HEK293 (cell line): ENCODE results near the gene UBR1.
A peak's percentile ranks its signal among the peaks of the same experiment; 100 is the strongest.
"Not testable (repeated sequence)": the region's sequence is repeated elsewhere in the genome, so short reads cannot be mapped to it uniquely, and the experiment has no call there.

Experiments used
- CTCF ChIA-PET: fragments of 350-600 bp; formaldehyde crosslinking; extraction: SDS; loops from one replicate; lab custom pipeline; 2021; ENCODE audit warnings: antibody characterized with exemption; lab: Yijun Ruan, JAX
- POLR2A ChIA-PET: fragments of 300-600 bp; formaldehyde crosslinking; extraction: SDS; loops from one replicate; lab custom pipeline; 2020; ENCODE audit warnings: antibody characterized with exemption, inconsistent platforms; lab: Yijun Ruan, JAX
- H3K27ac ChIP-seq: fragments of 200-500 bp; sonication (Bioruptor generic); 2 replicates; pipeline ENCODE4 v1.5.1; 2014; ENCODE audit warnings: low read depth, low read length, control low read depth, inconsistent platforms; ENCODE audit errors: extremely low read depth
- H3K36me3 ChIP-seq, 2 experiments: fragments of 200-500 bp in 1 of 2; sonication (Bioruptor generic) in 1 of 2; 1 replicate in 1 of 2; 2 replicates in 1 of 2; pipeline ENCODE4 v1.5.1; 2014 to 2017; ENCODE audit warnings: inconsistent platforms in 2 of 2, low read length in 2 of 2; ENCODE audit not compliant: control insufficient read depth in 2 of 2, insufficient read depth in 1 of 2
- H3K4me1 ChIP-seq: fragments of 200-500 bp; sonication (Bioruptor generic); 2 replicates; pipeline ENCODE4 v1.5.1; 2014; ENCODE audit warnings: mild to moderate bottlenecking, low read length, inconsistent platforms; ENCODE audit not compliant: control insufficient read depth, insufficient read depth
- H3K4me3 ChIP-seq: 2 replicates; pipeline ENCODE4 v1.5.1; 2011; ENCODE audit warnings: low read depth, mild to moderate bottlenecking, control low read depth, low read length, moderate library complexity
- H3K9me3 ChIP-seq: fragments of 200-500 bp; sonication (Bioruptor generic); 2 replicates; pipeline ENCODE4 v1.5.1; 2014; ENCODE audit warnings: low read depth, low read length, inconsistent platforms; ENCODE audit not compliant: control insufficient read depth, insufficient read depth
- BCL11B ChIP-seq: fragments of 450-650 bp; formaldehyde crosslinking; IDR thresholded peaks from 2 replicates; pipeline ENCODE4 v1.5.1; 2016; ENCODE audit warnings: low read depth, missing biosample characterization, missing genetic modification characterization
- HOXA7 ChIP-seq: sonication (generic); formaldehyde crosslinking; IDR thresholded peaks from 2 replicates; pipeline ENCODE4 v1.8.1; 2022; ENCODE audit warnings: missing genetic modification reagents, borderline replicate concordance
- HOXD13 ChIP-seq: sonication (generic); formaldehyde crosslinking; IDR thresholded peaks from 2 replicates; pipeline ENCODE4 v1.8.0; 2022; ENCODE audit warnings: missing genetic modification reagents, borderline replicate concordance
- SETDB1 ChIP-seq: IDR thresholded peaks from one replicate; pipeline ENCODE4 v1.6.1; 2017; ENCODE audit warnings: mild to moderate bottlenecking, low read length, moderate library complexity, mixed read lengths; ENCODE audit not compliant: insufficient read length
- YY1 ChIP-seq: fragments of 450-650 bp; formaldehyde crosslinking; IDR thresholded peaks from 2 replicates; pipeline ENCODE4 v1.5.1; 2018; ENCODE audit warnings: missing biosample characterization, missing genetic modification characterization
- ZBTB7A ChIP-seq: fragments of 450-650 bp; formaldehyde crosslinking; IDR thresholded peaks from 2 replicates; pipeline ENCODE4 v1.5.1; 2016; ENCODE audit warnings: low read depth, missing biosample characterization, missing genetic modification characterization
- ZFHX2 ChIP-seq: fragments of 450-650 bp; formaldehyde crosslinking; conservative IDR thresholded peaks from 2 replicates; pipeline ENCODE4 v1.5.1; 2016; ENCODE audit warnings: missing biosample characterization, missing genetic modification characterization
- ZNF184 ChIP-seq: fragments of 450-650 bp; IDR thresholded peaks from 2 replicates; pipeline ENCODE4 v1.5.1; 2018; ENCODE audit warnings: missing biosample characterization, mild to moderate bottlenecking, missing genetic modification characterization
- ZNF221 ChIP-seq: fragments of 450-650 bp; formaldehyde crosslinking; IDR thresholded peaks from 2 replicates; pipeline ENCODE4 v1.5.1; 2017; ENCODE audit warnings: missing biosample characterization, missing genetic modification characterization, borderline replicate concordance
- ZNF24 ChIP-seq: fragments of 450-650 bp; formaldehyde crosslinking; IDR thresholded peaks from 2 replicates; pipeline ENCODE4 v1.5.1; 2016; ENCODE audit warnings: missing biosample characterization, missing genetic modification characterization
- ZNF433 ChIP-seq: fragments of 450-650 bp; formaldehyde crosslinking; IDR thresholded peaks from 2 replicates; pipeline ENCODE4 v1.5.1; 2016; ENCODE audit warnings: missing biosample characterization, missing genetic modification characterization, low read depth
- ZNF501 ChIP-seq: fragments of 450-650 bp; formaldehyde crosslinking; IDR thresholded peaks from 2 replicates; pipeline ENCODE4 v1.5.1; 2016; ENCODE audit warnings: missing biosample characterization, missing genetic modification characterization
- ZNF530 ChIP-seq: fragments of 450-650 bp; formaldehyde crosslinking; IDR thresholded peaks from 2 replicates; pipeline ENCODE4 v1.5.1; 2016; ENCODE audit warnings: low read depth, missing biosample characterization, missing genetic modification characterization
- ZNF558 ChIP-seq: fragments of 450-650 bp; formaldehyde crosslinking; IDR thresholded peaks from 2 replicates; pipeline ENCODE4 v1.5.1; 2016; ENCODE audit warnings: missing biosample characterization, missing genetic modification characterization
- ZNF624 ChIP-seq: fragments of 450-650 bp; formaldehyde crosslinking; IDR thresholded peaks from 2 replicates; pipeline ENCODE4 v1.5.1; 2017; ENCODE audit warnings: missing biosample characterization, missing genetic modification characterization
- ZNF629 ChIP-seq: fragments of 450-650 bp; formaldehyde crosslinking; IDR thresholded peaks from 2 replicates; pipeline ENCODE4 v1.5.1; 2017; ENCODE audit warnings: missing biosample characterization, missing genetic modification characterization
- ZNF791 ChIP-seq: fragments of 450-650 bp; formaldehyde crosslinking; IDR thresholded peaks from 2 replicates; pipeline ENCODE4 v1.5.1; 2016; ENCODE audit warnings: missing biosample characterization, missing genetic modification characterization
- TF ChIP-seq, protein P1 (sequence below): fragments of 450-650 bp; formaldehyde crosslinking; IDR thresholded peaks from 2 replicates; pipeline ENCODE4; 2016; ENCODE audit warnings: missing biosample characterization, missing genetic modification characterization
- TF ChIP-seq, protein P2 (sequence below): fragments of 450-650 bp; formaldehyde crosslinking; IDR thresholded peaks from 2 replicates; pipeline ENCODE4 v1.5.1; 2016; ENCODE audit warnings: missing biosample characterization, missing genetic modification characterization
- TF ChIP-seq, protein P3 (sequence below): fragments of 450-650 bp; formaldehyde crosslinking; IDR thresholded peaks from 2 replicates; pipeline ENCODE4 v1.5.1; 2016; ENCODE audit warnings: missing biosample characterization, missing genetic modification characterization
- TF ChIP-seq, protein P4 (sequence below): IDR thresholded peaks from 2 replicates; pipeline ENCODE4 v1.6.1; 2011; ENCODE audit warnings: mild to moderate bottlenecking, low read depth, low read length, borderline replicate concordance
- TF ChIP-seq, protein P5 (sequence below): sonication (generic); formaldehyde crosslinking; IDR thresholded peaks from 2 replicates; pipeline ENCODE4 v1.8.1; 2022; ENCODE audit warnings: mild to moderate bottlenecking, moderate library complexity, missing genetic modification reagents
- TF ChIP-seq, protein P6 (sequence below): fragments of 450-650 bp; formaldehyde crosslinking; IDR thresholded peaks from 2 replicates; pipeline ENCODE4 v1.5.1; 2016; ENCODE audit warnings: missing biosample characterization, missing genetic modification characterization

The UBR1 gene

DNA sequence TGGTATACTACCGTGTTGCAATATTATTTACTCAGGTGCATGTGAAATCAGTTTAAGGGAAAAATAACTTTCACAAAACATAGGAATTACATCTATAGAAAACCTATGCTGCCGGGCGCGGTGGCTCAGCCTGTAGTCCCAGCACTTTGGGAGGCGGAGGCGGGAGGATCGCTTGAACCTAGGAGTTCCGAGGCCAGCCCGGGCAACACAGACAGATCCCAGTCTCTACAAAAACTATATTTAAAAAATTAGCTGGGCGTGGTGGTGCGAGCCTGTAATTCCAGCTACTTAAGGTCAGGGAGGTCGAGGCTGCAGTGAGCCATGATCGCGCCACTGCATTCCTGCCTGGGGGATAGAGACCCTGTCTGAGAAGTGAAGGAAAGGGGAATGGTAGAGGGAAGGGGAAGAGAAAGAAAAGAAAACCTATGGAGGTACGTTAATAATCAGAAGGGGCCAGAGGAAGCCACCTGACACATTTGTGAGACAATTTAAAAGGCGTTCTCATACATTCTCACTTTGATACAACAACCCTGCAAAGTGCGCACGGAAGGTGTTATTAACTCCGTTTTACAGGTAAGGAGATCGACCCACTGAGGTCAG, 27.1 kb upstream of the UBR1 start (continued):
- TF ChIP-seq ZNF624 (tag by site-specific recombination) = no peak

DNA sequence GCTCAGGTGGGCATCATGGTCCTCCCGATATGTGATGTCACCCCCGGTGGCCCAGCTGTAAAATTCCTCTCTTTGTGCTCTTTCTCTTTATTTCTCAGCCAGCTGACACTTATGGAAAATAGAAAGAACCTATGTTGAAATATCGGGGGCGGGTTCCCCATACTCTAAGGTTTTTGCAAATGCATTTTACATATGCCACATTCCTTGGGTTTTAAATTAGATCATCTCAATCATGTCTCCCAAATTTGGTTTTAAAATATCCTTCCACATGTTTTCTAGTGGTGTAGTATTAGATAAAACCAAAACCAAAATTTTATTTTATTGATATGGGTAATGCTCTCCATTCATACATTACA, 23.1 kb upstream of the UBR1 start:
- TF ChIP-seq HOXA7 (CRISPR knock-in tag) = no peak
- no peak for TF ChIP-seq ZNF629 (tag by site-specific recombination)
- TF ChIP-seq ZNF184 (tag by site-specific recombination) = no peak
- TF ChIP-seq, protein P1, sequence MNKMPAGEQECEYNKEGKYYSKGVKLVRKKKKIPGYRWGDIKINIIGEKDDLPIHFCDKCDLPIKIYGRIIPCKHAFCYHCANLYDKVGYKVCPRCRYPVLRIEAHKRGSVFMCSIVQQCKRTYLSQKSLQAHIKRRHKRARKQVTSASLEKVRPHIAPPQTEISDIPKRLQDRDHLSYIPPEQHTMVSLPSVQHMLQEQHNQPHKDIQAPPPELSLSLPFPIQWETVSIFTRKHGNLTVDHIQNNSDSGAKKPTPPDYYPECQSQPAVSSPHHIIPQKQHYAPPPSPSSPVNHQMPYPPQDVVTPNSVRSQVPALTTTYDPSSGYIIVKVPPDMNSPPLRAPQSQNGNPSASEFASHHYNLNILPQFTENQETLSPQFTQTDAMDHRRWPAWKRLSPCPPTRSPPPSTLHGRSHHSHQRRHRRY (tag by site-specific recombination) = no peak
- TF ChIP-seq YY1 (tag by site-specific recombination) = no peak
- TF ChIP-seq ZNF501 (tag by site-specific recombination) = no peak
- no peak for TF ChIP-seq ZBTB7A (tag by site-specific recombination)
- TF ChIP-seq, protein P2, sequence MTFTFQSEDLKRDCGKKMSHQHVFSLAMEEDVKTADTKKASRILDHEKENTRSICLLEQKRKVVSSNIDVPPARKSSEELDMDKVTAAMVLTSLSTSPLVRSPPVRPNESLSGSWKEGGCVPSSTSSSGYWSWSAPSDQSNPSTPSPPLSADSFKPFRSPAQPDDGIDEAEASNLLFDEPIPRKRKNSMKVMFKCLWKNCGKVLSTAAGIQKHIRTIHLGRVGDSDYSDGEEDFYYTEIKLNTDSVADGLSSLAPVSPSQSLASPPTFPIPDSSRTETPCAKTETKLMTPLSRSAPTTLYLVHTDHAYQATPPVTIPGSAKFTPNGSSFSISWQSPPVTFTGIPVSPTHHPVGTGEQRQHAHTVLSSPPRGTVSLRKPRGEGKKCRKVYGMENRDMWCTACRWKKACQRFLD (tag by site-specific recombination) = no peak
- no peak for TF ChIP-seq ZNF433 (tag by site-specific recombination)
- TF ChIP-seq ZNF791 (tag by site-specific recombination) = no peak
- TF ChIP-seq HOXD13 (CRISPR knock-in tag) = no peak
- TF ChIP-seq, protein P3, sequence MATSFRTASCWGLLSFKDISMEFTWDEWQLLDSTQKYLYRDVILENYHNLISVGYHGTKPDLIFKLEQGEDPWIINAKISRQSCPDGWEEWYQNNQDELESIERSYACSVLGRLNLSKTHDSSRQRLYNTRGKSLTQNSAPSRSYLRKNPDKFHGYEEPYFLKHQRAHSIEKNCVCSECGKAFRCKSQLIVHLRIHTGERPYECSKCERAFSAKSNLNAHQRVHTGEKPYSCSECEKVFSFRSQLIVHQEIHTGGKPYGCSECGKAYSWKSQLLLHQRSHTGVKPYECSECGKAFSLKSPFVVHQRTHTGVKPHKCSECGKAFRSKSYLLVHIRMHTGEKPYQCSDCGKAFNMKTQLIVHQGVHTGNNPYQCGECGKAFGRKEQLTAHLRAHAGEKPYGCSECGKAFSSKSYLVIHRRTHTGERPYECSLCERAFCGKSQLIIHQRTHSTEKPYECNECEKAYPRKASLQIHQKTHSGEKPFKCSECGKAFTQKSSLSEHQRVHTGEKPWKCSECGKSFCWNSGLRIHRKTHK (tag by site-specific recombination) = no peak
- TF ChIP-seq ZNF558 (tag by site-specific recombination) = no peak
- Histone ChIP-seq H3K9me3 (no peaks in the 10 kb centered on the region), H3K36me3 (no peaks in the 10 kb centered on the region), H3K27ac (no peak overlapping the region), H3K4me1 (no peaks in the 10 kb centered on the region), H3K4me3 (no peak overlapping the region)
- ChIA-PET POLR2A (no interaction called here), CTCF (no interaction called here)

DNA sequence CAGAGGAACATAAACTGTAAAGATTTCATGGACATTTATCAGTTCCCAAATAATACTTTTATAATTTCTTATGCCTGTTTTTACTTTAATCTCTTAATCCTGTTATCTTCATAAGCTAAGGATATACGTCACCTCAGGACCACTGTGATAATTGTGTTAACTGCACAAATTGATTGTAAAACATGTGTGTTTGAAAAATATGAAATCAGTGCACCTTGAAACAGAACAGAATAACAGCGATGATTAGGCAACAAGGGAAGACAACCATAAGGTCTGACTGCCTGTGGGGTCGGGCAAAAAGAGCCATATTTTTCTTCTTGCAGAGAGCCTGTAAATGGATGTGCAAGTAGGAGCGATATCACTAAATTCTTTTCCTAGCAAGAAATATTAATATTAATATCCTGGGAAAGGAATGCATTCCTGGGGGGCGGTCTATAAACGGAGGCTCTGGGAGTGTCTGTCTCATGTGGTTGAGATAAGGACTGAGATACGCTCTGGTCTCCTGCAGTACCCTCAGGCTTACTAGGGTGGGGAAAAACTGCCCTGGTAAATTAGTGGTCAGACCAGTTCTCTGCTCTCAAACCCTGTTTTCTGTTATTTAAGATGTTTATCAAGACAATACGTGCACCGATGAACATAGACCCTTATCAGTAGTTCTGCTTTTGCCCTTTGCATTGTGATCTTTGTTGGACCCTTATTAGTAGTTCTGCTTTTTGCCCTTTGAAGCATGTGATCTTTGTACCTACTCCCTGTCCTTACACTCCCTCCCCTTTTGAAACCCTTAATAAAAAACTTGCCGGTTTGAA, 22.5 kb upstream of the UBR1 start:
- CTCF ChIA-PET, POLR2A ChIA-PET, H3K27ac ChIP-seq, H3K4me1 ChIP-seq, H3K36me3 ChIP-seq, H3K4me3 ChIP-seq, H3K9me3 ChIP-seq: not testable (repeated sequence)
- TF ChIP-seq SETDB1 = peak; percentile 69

DNA sequence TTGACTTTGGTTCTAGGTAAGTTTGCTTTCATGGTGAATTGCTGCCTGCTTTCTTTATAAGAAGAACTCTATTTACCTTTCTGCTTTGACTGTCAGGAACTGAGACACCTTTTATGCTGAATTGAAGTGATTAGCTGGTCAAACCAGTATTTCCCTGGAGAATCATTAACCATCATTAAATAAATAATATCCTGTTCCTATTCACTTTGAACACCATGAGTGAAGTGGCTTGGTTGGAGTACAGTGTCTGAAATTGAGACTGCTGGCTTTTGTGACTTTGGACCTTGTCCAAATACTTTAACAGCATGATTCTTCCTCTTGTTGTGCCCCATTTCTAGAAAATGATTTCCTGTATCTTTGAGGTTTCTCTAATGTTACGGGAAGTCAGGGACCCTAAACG, 21.9 kb upstream of the UBR1 start:
- no peaks in the 10 kb centered on the region for H3K9me3 ChIP-seq
- ChIA-PET CTCF (no interaction called here), POLR2A (no interaction called here)
- no peak overlapping the region for H3K4me3 ChIP-seq
- H3K27ac ChIP-seq = no peak overlapping the region
- H3K4me1 ChIP-seq = no peaks in the 10 kb centered on the region
- no peaks in the 10 kb centered on the region for H3K36me3 ChIP-seq
- no peak for TF ChIP-seq ZFHX2 (tag by site-specific recombination)
- TF ChIP-seq ZNF24 (tag by site-specific recombination) = no peak
- TF ChIP-seq, protein P4, sequence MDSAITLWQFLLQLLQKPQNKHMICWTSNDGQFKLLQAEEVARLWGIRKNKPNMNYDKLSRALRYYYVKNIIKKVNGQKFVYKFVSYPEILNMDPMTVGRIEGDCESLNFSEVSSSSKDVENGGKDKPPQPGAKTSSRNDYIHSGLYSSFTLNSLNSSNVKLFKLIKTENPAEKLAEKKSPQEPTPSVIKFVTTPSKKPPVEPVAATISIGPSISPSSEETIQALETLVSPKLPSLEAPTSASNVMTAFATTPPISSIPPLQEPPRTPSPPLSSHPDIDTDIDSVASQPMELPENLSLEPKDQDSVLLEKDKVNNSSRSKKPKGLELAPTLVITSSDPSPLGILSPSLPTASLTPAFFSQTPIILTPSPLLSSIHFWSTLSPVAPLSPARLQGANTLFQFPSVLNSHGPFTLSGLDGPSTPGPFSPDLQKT = no peak
- TF ChIP-seq BCL11B = no peak
- TF ChIP-seq, protein P5, sequence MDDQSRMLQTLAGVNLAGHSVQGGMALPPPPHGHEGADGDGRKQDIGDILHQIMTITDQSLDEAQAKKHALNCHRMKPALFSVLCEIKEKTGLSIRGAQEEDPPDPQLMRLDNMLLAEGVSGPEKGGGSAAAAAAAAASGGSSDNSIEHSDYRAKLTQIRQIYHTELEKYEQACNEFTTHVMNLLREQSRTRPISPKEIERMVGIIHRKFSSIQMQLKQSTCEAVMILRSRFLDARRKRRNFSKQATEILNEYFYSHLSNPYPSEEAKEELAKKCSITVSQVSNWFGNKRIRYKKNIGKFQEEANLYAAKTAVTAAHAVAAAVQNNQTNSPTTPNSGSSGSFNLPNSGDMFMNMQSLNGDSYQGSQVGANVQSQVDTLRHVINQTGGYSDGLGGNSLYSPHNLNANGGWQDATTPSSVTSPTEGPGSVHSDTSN (CRISPR knock-in tag) = no peak
- TF ChIP-seq, protein P6, sequence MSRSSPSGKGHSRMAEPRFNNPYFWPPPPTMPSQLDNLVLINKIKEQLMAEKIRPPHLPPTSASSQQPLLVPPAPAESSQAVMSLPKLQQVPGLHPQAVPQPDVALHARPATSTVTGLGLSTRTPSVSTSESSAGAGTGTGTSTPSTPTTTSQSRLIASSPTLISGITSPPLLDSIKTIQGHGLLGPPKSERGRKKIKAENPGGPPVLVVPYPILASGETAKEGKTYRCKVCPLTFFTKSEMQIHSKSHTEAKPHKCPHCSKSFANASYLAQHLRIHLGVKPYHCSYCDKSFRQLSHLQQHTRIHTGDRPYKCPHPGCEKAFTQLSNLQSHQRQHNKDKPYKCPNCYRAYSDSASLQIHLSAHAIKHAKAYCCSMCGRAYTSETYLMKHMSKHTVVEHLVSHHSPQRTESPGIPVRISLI (tag by site-specific recombination) = no peak
- TF ChIP-seq ZNF530 = no peak
- TF ChIP-seq ZNF221 (tag by site-specific recombination) = no peak
